GM19328 (cell line): ENCODE data around the gene AP2A2.
"Not testable (repeated sequence)": the region's sequence is repeated elsewhere in the genome, so short reads cannot be mapped to it uniquely, and the experiment has no call there.

Source experiments
- ATAC-seq: cut with Tn5 transposase; IDR thresholded peaks from one replicate; pipeline ENCODE4 v1.9.1; 2021; ENCODE audit warnings: mild to moderate bottlenecking, moderate library complexity; ENCODE audit not compliant: unreplicated experiment

AP2A2 gene

GRCh38 chr11:952406-953385, 27.0 kb downstream of the AP2A2 start:
- ATAC-seq = no peak

- ATAC-seq = no peak
These were observed 27.8 kb downstream of the AP2A2 start for GRCh38 chr11:953512-953911.

DNA sequence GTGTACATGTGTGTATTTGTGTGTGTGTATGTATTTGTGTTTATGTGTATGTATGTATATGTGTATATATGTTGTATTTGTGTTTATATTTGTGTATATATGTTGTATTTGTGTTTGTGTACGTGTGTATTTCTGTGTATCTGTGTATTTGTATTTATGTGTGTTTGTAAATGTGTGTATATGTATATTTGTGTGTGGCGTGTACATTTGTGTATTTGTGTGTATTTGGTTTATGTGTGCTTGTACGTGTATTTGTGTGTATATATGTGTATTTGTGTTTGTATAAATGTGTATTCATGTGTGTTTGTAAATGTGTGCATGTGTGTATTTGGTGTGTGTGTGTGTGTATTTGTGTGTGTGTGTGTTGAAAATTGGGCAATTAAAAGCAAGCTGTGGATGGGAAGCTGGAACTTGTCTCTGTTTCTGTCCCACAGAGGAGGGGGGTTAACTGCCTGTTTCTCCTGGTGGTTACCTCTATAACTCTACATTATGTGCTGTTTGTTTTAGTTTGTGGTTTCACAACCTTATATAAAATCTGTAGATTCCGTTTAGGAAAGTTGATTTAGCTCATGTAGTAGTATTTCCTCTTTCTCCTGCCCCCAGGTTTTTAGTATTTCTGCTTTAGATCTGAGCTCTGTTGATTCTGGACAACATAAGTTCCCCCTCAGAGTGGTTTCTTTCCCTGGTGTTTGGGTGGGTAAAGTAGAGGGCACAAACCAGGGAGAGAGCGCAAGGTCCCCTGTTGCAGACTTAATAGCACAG, 28.9 kb downstream of the AP2A2 start:
- ATAC-seq = no peak

DNA sequence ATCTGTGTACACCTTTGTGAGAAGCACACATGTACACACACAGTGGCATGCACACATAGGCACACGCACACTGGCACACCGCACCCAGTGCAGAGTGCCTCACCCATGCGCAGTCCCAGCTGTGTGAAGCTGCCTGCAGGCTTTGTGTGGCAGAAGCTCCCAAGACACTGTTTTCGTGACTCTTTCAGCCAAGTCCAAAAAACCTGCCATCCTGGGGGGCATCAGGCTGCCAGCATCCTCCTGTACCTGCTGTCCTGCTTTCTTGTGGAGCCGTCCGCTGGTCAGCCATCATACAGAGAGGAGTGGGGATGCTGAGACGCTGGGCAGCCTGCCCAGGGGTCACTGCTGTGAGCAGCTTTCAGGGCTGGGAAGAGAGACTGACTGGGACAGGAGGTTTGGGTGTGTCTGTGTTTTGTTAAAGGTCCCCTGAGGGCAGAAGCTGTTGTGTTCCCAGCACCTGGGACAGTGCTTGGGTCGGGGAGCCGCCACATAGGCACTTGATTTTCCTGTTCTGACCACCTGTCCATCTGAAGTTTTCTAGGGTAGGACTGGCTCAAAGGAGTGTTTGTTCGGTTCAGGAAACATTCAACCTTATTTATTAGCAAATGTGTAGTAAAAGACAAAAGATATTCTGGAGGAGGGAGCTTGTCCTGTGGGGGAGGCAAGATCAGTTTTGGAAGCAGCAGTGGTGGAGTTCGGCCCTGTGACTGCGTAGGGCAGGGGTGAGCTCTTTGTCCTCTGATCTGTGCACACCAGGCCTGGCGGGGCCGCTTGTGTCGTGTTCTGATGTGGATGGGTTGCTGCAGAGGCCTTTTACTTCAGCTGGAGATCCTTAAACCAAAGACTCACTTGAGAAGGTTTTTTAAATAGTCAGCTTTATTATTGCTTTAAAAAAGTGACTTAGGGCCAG, 29.7 kb downstream of the AP2A2 start:
- no peak for ATAC-seq

GRCh38 chr11:957212-957920, 31.7 kb downstream of the AP2A2 start:
- ATAC-seq = no peak

DNA sequence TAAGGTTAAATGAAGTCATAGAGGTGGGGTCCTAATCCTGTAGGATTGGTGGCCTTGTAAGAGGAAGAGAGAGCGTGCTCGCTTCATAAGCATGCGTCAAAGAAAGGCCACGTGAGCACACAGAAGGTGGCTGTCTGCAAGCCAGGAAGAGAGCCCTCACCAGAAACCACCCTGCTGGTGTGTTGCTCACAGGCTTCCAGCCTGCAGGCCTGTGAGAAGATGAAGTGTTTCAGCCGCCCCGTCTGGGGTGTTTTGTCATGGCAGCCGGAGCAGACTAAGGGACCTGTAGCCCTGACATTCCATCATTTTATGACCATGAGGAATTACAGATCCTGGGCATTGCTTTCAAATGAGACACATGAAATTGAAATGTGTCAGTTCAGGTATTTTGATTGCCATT, 32.4 kb downstream of the AP2A2 start:
- ATAC-seq = no peak

GRCh38 chr11:959027-959426, 33.4 kb downstream of the AP2A2 start:
- ATAC-seq = no peak

- no peak for ATAC-seq
These were observed 33.9 kb downstream of the AP2A2 start for GRCh38 chr11:959608-960007.

GRCh38 chr11:961310-961920, 35.7 kb downstream of the AP2A2 start:
- ATAC-seq = not testable (repeated sequence)

GRCh38 chr11:961921-962320, 36.3 kb downstream of the AP2A2 start:
- no peak for ATAC-seq

- ATAC-seq = no peak
These were observed 37.0 kb downstream of the AP2A2 start for GRCh38 chr11:962688-963087.

- no peak for ATAC-seq
These were observed 38.2 kb downstream of the AP2A2 start for GRCh38 chr11:963852-964251.

DNA sequence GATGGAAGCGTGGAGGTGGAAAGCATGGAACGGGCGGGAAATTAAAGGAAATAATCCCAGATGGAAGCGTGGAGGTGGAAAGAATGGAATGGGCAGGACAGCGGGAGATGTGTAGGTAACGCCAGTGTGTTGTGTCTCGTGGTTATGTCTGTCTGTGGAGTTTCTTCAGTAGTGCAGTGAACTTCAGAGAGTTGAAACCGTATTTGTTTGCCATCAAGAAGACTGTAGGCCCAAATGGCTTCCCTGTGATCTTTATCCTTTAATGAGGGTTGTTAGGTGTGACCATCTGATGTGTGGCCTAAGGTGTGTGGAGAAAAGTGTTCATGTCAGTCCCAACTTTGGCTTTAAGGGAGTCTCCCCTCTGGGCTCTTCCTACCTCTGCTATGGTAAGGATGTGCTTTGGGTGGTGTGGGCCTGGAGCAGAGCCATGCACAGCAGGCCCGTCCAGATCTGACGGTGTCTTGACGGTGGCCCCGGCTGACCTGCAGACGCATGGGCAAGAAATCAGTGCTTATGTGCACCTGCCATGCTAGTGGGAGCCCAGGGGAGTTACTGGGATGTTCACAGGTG, 39.6 kb downstream of the AP2A2 start:
- no peak for ATAC-seq

DNA sequence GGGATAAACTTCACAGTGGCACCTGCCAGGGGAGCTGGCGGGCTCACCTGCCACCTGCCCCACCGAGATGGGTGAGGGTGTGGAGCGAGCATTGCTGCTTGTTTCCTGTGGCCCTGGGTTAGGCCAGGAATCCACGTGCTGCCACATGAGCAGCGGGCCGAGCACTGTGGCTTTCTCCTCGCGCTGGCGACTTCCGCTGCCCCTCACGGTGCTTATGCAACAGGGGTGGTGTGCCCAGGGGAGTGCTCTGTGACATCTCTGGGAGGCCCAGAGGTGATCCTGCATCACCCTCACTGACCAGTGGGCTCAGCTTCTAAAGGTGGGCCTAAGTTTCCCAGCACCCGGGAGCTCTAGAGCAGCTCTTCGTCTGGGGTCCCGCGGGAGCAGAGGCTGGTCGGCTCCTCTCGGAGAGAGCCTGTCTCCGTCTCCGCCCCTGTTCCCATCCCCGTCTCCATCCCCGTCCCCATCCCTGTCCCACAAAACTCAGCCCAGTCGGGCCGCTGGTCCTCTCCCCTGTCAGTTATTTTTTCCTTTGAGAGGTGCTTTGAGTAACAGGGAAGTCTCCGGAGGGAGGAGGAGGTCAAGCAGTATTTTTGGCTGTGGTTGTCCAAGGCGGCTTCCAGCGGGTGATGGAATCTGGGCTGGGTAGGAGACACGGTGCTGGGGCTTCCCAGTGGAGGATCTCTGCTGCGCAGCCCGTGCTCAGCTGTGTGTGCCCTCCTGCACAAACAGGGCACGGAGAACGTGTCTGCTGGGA, 42.5 kb downstream of the AP2A2 start:
- ATAC-seq = no peak

- no peak for ATAC-seq
These were observed 43.2 kb downstream of the AP2A2 start for GRCh38 chr11:968822-969221.

- no peak for ATAC-seq
These were observed 44.1 kb downstream of the AP2A2 start for GRCh38 chr11:969651-970205.

DNA sequence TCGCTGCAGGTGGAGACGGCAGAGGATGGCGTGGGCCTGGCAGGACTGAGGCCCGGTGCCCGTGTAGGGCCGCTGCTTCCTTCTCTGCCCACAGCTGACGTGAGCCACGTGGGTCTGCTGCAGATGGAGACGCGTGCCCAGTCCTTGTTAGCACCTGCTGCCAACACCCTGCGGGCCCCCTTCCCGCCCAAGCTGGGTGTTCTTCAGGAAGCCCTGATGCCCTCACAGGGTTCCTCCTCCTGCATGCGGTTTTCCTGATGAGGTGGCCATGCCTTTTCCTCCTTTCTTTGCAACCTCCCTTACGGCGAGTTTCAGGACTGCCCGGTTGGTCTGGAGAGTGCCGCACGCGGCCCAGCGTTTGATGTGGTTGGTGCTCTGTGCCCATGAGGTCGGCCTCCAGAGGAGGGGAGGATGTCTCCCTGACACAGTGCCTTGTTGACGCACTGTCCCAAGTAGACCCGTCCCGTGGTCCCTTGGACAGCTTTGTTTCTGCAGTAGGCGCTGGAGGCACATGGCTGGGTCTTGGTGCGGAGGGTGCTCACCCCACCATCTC, 44.7 kb downstream of the AP2A2 start:
- ATAC-seq = no peak

- no peak for ATAC-seq
These were observed 45.5 kb downstream of the AP2A2 start for GRCh38 chr11:971092-971690.
